ENCODE measurements around the gene HOXA10. TPM values are rescaled to one million over a fixed set of nuclear protein-coding genes. Genes with fewer than 3 reads are reported as not detected.
A peak's percentile ranks its signal among the peaks of the same experiment; 100 is the strongest.

The HOXA10 gene
- total RNA-seq, 1 experiment from 2014 or later: 19.6 TPM

- Histone ChIP-seq H3K27me3 (ENCODE audit: insufficient read depth, low read length) (no peaks in the 10 kb centered on the region), H3K9me2 (ENCODE audit: insufficient read depth) (no peaks in the 10 kb centered on the region), H3K36me3 (ENCODE audit: control insufficient read depth in 1 of 2, insufficient read depth in 2 of 2, low read length in 2 of 2) (no peaks in the 10 kb centered on the region), H3K9ac (ENCODE audit: low read length) (peak within 1 kb of the TSS; percentile 74), H3K79me2 (ENCODE audit: insufficient read depth, low read length) (peaks cover 55% of the 10 kb centered on the region), H3K27ac (ENCODE audit: low read depth, low read length) (peak within 1 kb of the TSS; percentile 82), H3K4me2 (ENCODE audit: low read length) (peak within 1 kb of the TSS; percentile 95), H3K9me3 (ENCODE audit: control insufficient read depth in 1 of 2, insufficient read depth in 1 of 2, low read depth in 1 of 2, low read length in 2 of 2) (no peaks in the 10 kb centered on the region), H2AFZ (ENCODE audit: low read depth, low read length, poor library complexity, severe bottlenecking) (peak within 1 kb of the TSS; percentile 76), H4K20me1 (ENCODE audit: insufficient read depth) (no peaks in the 10 kb centered on the region), H3K4me3 (replicated peaks in 1 of 2; ENCODE audit: low read depth in 1 of 2, low read length in 2 of 2) (peak within 1 kb of the TSS; percentile 60 to 71), H3K4me1 (ENCODE audit: control insufficient read depth in 1 of 2, insufficient read depth in 2 of 2, low read length in 2 of 2) (peaks cover 26 to 77% of the 10 kb centered on the region in 2 experiments)
- ChIA-PET RAD21 (ENCODE audit: low non-redundant PET in 1 of 2, low total read pairs in 2 of 2, uncharacterized antibody in 2 of 2, unreplicated experiment in 2 of 2) (interaction anchor here in 1 of 2 experiments (0.5 kb wide), 1 partner anchor 105 kb away, joined by 5 read pairs; no protein-coding TSS in a partner anchor), POLR2A (interaction anchor here (1.5 to 2.5 kb wide), 2 partner anchors 10 to 470 kb away, joined by 4 to 8 read pairs; no protein-coding TSS in a partner anchor), CTCF (interaction anchor here (1.1 to 3.7 kb wide), 3 partner anchors 9 to 11 kb away, joined by 4 to 27 read pairs (median 6); no protein-coding TSS in a partner anchor)
- TF ChIP-seq SRF (IDR thresholded peaks at IDR 0.05; ENCODE audit: low read depth) (no peak), POLR2AphosphoS5 (IDR thresholded peaks at IDR 0.05; ENCODE audit: low read depth, low read length) (peak; percentile 36)
- DNase-seq (ENCODE audit: low read depth, low spot score) (no peak), ATAC-seq (peak; percentile 15)
- intact Hi-C loops (cut with micrococcal nuclease): loop anchor here (5.0 kb wide), 1 partner anchor 300 kb away; no protein-coding TSS in a partner anchor
- no TSS peak for BruUV-seq (replicated peaks)
These were observed 21.9 kb downstream of the HOXA10 start, which contains the start of gene HOXA3 for GRCh38 chr7:27151931-27152815. Gene HOXA3 (minus strand): TSS chr7:27152583. CDS start chr7:27110640, 41,943 bp downstream.

- no peaks in the 10 kb centered on the region for H3K9me3 ChIP-seq (ENCODE audit: control insufficient read depth in 1 of 2, insufficient read depth in 1 of 2, low read depth in 1 of 2, low read length in 2 of 2)
- H4K20me1 ChIP-seq (ENCODE audit: insufficient read depth): no peaks in the 10 kb centered on the region
- ChIA-PET RAD21 (ENCODE audit: low non-redundant PET in 1 of 2, low total read pairs in 2 of 2, uncharacterized antibody in 2 of 2, unreplicated experiment in 2 of 2) (interaction anchor here in 1 of 2 experiments (1.2 kb wide), 1 partner anchor 9 kb away, joined by 3 read pairs; no protein-coding TSS in a partner anchor), POLR2A (interaction anchor here (1.1 to 2.5 kb wide), 4 partner anchors 10 to 471 kb away, joined by 3 to 8 read pairs (median 5); no protein-coding TSS in a partner anchor), CTCF (interaction anchor here (1.1 to 3.7 kb wide), 7 partner anchors 10 to 470 kb away, joined by 3 to 27 read pairs (median 5); no protein-coding TSS in a partner anchor)
- H3K79me2 ChIP-seq (ENCODE audit: insufficient read depth, low read length): peaks cover 57% of the 10 kb centered on the region
- peaks cover 30 to 70% of the 10 kb centered on the region in 2 experiments for H3K4me1 ChIP-seq (ENCODE audit: control insufficient read depth in 1 of 2, insufficient read depth in 2 of 2, low read length in 2 of 2)
- peak overlapping the region; percentile 60 to 71 for H3K4me3 ChIP-seq (replicated peaks in 1 of 2; ENCODE audit: low read depth in 1 of 2, low read length in 2 of 2)
- DNase-seq (ENCODE audit: low read depth, low spot score) (no peak), ATAC-seq (no peak)
- H3K9me2 ChIP-seq (ENCODE audit: insufficient read depth): no peaks in the 10 kb centered on the region
- peak overlapping the region; percentile 63 for H2AFZ ChIP-seq (ENCODE audit: low read depth, low read length, poor library complexity, severe bottlenecking)
- peak overlapping the region; percentile 95 for H3K4me2 ChIP-seq (ENCODE audit: low read length)
- BruUV-seq (replicated peaks): no TSS peak
- no peaks in the 10 kb centered on the region for H3K36me3 ChIP-seq (ENCODE audit: control insufficient read depth in 1 of 2, insufficient read depth in 2 of 2, low read length in 2 of 2)
- intact Hi-C loops (cut with micrococcal nuclease): loop anchor here (5.0 kb wide), 1 partner anchor 299 kb away; no protein-coding TSS in a partner anchor
- peak; percentile 23 for TF ChIP-seq POLR2A (IDR thresholded peaks at IDR 0.05; ENCODE audit: borderline replicate concordance, extremely low read depth, insufficient read depth, insufficient read length)
- TF ChIP-seq SRF (IDR thresholded peaks at IDR 0.05; ENCODE audit: low read depth): no peak
- H3K27ac ChIP-seq (ENCODE audit: low read depth, low read length): peak overlapping the region; percentile 82
- H3K27me3 ChIP-seq (ENCODE audit: insufficient read depth, low read length): no peaks in the 10 kb centered on the region
- H3K9ac ChIP-seq (ENCODE audit: low read length): peak overlapping the region; percentile 74
These were observed 22.7 kb downstream of the HOXA10 start for GRCh38 chr7:27151341-27151930.
